GM10847 (cell line): ENCODE results near the gene FUBP1.

Experiments used
- POLR2A ChIP-seq: IDR thresholded peaks from 2 replicates; pipeline ENCODE4 v1.6.1; 2011; ENCODE audit not compliant: insufficient read length; ENCODE audit errors: extremely low read depth

FUBP1 gene

GRCh38 chr1:77925518-77925917 is 53.4 kb downstream of the FUBP1 start:
- no peak for TF ChIP-seq POLR2A

- TF ChIP-seq POLR2A: no peak
Measured at GRCh38 chr1:77910116-77910515, 68.8 kb downstream of the FUBP1 start.

GRCh38 chr1:77906624-77907023 is 72.2 kb downstream of the FUBP1 start:
- no peak for TF ChIP-seq POLR2A

GRCh38 chr1:77906019-77906545 is 72.8 kb downstream of the FUBP1 start:
- TF ChIP-seq POLR2A: no peak

- no peak for TF ChIP-seq POLR2A
Measured at GRCh38 chr1:77905603-77906002, 73.3 kb downstream of the FUBP1 start.

- TF ChIP-seq POLR2A: no peak
Measured at GRCh38 chr1:77900687-77901293, 78.1 kb downstream of the FUBP1 start.

GRCh38 chr1:77899647-77900320 is 79.1 kb downstream of the FUBP1 start:
- no peak for TF ChIP-seq POLR2A
